ENCODE data around the gene APLN. TPM values are rescaled to one million over a fixed set of nuclear protein-coding genes. Genes with fewer than 3 reads are reported as not detected.

The APLN gene
- total RNA-seq, 1 experiment from 2014 or later = 8.5 TPM

DNA sequence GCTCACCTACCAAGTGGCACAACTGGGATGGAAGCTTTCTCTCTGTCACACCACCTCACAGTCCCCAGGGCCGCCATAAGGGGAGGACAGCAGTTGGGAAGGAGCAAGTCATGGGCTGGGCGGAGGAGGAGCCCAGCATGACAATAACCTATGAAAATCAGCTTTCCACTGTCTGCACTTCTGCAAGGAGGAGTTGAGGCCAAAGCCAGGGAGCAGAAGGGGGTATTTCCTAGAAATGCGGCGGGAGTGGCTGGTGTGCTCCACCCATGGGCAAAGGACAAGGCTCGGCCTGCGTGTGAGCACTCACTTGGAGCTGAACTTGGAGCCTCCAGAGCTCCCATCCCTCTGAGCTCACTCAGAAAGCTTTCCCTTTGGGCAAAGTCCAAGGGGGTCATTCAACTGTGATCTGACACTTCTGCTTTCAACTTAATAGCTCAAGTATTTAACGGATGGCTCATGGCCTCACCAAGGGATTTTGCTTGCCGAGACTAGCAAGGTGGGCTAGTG lies 18.5 kb downstream of the APLN start:
- TF ChIP-seq, protein P1, sequence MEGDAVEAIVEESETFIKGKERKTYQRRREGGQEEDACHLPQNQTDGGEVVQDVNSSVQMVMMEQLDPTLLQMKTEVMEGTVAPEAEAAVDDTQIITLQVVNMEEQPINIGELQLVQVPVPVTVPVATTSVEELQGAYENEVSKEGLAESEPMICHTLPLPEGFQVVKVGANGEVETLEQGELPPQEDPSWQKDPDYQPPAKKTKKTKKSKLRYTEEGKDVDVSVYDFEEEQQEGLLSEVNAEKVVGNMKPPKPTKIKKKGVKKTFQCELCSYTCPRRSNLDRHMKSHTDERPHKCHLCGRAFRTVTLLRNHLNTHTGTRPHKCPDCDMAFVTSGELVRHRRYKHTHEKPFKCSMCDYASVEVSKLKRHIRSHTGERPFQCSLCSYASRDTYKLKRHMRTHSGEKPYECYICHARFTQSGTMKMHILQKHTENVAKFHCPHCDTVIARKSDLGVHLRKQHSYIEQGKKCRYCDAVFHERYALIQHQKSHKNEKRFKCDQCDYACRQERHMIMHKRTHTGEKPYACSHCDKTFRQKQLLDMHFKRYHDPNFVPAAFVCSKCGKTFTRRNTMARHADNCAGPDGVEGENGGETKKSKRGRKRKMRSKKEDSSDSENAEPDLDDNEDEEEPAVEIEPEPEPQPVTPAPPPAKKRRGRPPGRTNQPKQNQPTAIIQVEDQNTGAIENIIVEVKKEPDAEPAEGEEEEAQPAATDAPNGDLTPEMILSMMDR (conservative IDR thresholded peaks at IDR 0.05; ENCODE audit: low read depth, low read length) = no peak
- TF ChIP-seq EZH2phosphoT487 (IDR thresholded peaks at IDR 0.05; ENCODE audit: borderline replicate concordance, low read length) (no peak), EZH2 (IDR thresholded peaks at IDR 0.05; ENCODE audit: low read length, unreplicated experiment) (no peak)
- no peak for DNase-seq
- ATAC-seq = no peak
- Histone ChIP-seq H3K4me1 (ENCODE audit: insufficient read depth, low read length) (no peaks in the 10 kb centered on the region), H3K27me3 (ENCODE audit: low read length) (no peaks in the 10 kb centered on the region), H3F3A (ENCODE audit: low read length, unreplicated experiment) (no peaks in the 10 kb centered on the region), H3K9me2 (replicated peaks; ENCODE audit: low read length) (no peaks in the 10 kb centered on the region), H3K27ac (ENCODE audit: low read length) (no peak overlapping the region), H3K4me3 (ENCODE audit: low read length) (no peak overlapping the region), H3K36me3 (ENCODE audit: low read depth, low read length) (no peaks in the 10 kb centered on the region), H4K20me1 (ENCODE audit: low read length) (no peaks in the 10 kb centered on the region), H3K4me2 (ENCODE audit: low read length) (no peak overlapping the region), H2AFZ (ENCODE audit: low read length) (no peak overlapping the region), H3K9me3 (ENCODE audit: low read length) (no peaks in the 10 kb centered on the region), H3K9ac (ENCODE audit: low read length) (no peak overlapping the region), H3K79me2 (ENCODE audit: low read length) (no peaks in the 10 kb centered on the region)
- no TSS peak for BruUV-seq (replicated peaks)
- ChIA-PET POLR2A (ENCODE audit: unreplicated experiment) (no interaction called here), CTCF (interaction anchor here (0.6 to 0.8 kb wide), 2 partner anchors 90 to 208 kb away, joined by 3 to 7 read pairs; no protein-coding TSS in a partner anchor)
- intact Hi-C loops (cut with micrococcal nuclease) = loop anchor here (10.0 kb wide), 1 partner anchor 189 kb away; no protein-coding TSS in a partner anchor

DNA sequence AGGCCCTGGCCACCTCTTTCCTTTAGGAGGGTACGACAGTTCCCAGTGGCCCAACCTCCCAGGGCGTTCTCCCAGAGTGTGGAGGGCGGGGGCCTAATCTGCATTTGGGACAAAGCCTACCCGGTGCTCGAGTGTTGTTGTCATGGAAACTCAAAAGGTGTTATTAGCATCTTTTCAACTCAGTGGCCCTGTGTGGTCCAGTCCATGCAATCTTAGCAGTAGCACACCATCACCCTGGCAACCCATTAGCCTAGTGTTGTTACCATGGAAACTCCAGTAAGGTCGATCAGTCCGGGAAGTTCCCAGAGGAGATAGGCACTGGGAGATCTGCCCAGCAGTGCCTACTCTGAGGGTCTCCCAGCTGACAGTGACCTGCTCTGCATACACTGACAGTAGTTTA lies 20.2 kb downstream of the APLN start:
- H3K79me2 ChIP-seq (ENCODE audit: low read length) = no peaks in the 10 kb centered on the region
- intact Hi-C loops (cut with micrococcal nuclease) = loop anchor here (10.0 kb wide), 1 partner anchor 190 kb away; no protein-coding TSS in a partner anchor
- H4K20me1 ChIP-seq (ENCODE audit: low read length) = no peaks in the 10 kb centered on the region
- no peaks in the 10 kb centered on the region for H3K9me3 ChIP-seq (ENCODE audit: low read length)
- H3F3A ChIP-seq (ENCODE audit: low read length, unreplicated experiment) = no peaks in the 10 kb centered on the region
- BruUV-seq (replicated peaks) = no TSS peak
- H3K9me2 ChIP-seq (replicated peaks; ENCODE audit: low read length) = no peaks in the 10 kb centered on the region
- H3K27me3 ChIP-seq (ENCODE audit: low read length) = no peaks in the 10 kb centered on the region
- no peak overlapping the region for H3K27ac ChIP-seq (ENCODE audit: low read length)
- ATAC-seq (no peak), DNase-seq (no peak)
- CTCF ChIA-PET = interaction anchor here (0.7 kb wide), 1 partner anchor 92 kb away, joined by 11 read pairs; no protein-coding TSS in a partner anchor
- no peaks in the 10 kb centered on the region for H3K4me1 ChIP-seq (ENCODE audit: insufficient read depth, low read length)
- TF ChIP-seq EZH2 (IDR thresholded peaks at IDR 0.05; ENCODE audit: low read length, unreplicated experiment) (no peak), EZH2phosphoT487 (IDR thresholded peaks at IDR 0.05; ENCODE audit: borderline replicate concordance, low read length) (no peak)
- TF ChIP-seq, protein P1 (conservative IDR thresholded peaks at IDR 0.05; ENCODE audit: low read depth, low read length) = no peak
- POLR2A ChIA-PET (ENCODE audit: unreplicated experiment) = no interaction called here
- no peaks in the 10 kb centered on the region for H3K36me3 ChIP-seq (ENCODE audit: low read depth, low read length)
- H2AFZ ChIP-seq (ENCODE audit: low read length) = no peak overlapping the region
- H3K9ac ChIP-seq (ENCODE audit: low read length) = no peak overlapping the region
- H3K4me2 ChIP-seq (ENCODE audit: low read length) = no peak overlapping the region
- H3K4me3 ChIP-seq (ENCODE audit: low read length) = no peak overlapping the region

DNA sequence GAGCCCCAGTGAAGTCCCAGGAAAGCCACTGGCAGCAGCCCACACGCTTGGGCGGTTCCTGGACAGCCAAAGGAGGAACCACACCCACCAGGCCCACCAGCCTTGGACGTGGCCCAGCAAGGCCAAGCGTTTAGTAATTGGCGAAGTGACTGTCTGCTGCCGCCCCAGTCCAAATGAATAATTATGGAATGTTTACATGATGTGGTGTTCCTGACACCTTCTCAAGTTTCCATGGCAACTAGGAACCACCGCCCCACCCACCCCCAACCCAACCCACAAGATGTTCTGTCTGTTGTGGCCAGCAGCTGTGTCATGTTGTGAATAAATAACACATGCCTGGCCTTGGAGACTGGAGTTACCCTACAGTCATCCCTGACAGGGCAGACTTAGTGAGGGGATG lies 22.3 kb downstream of the APLN start:
- Histone ChIP-seq H3K9me3 (ENCODE audit: low read length) (no peaks in the 10 kb centered on the region), H3K9ac (ENCODE audit: low read length) (no peak overlapping the region), H4K20me1 (ENCODE audit: low read length) (no peaks in the 10 kb centered on the region), H3K27ac (ENCODE audit: low read length) (no peak overlapping the region), H3K4me3 (ENCODE audit: low read length) (no peak overlapping the region), H3K4me1 (ENCODE audit: insufficient read depth, low read length) (no peaks in the 10 kb centered on the region), H3K27me3 (ENCODE audit: low read length) (no peaks in the 10 kb centered on the region), H2AFZ (ENCODE audit: low read length) (no peak overlapping the region), H3K36me3 (ENCODE audit: low read depth, low read length) (no peaks in the 10 kb centered on the region), H3F3A (ENCODE audit: low read length, unreplicated experiment) (no peaks in the 10 kb centered on the region), H3K79me2 (ENCODE audit: low read length) (no peaks in the 10 kb centered on the region), H3K4me2 (ENCODE audit: low read length) (no peak overlapping the region), H3K9me2 (replicated peaks; ENCODE audit: low read length) (no peaks in the 10 kb centered on the region)
- intact Hi-C loops (cut with micrococcal nuclease) = loop anchor here (10.0 kb wide), 1 partner anchor 192 kb away; no protein-coding TSS in a partner anchor
- no TSS peak for BruUV-seq (replicated peaks)
- no peak for ATAC-seq
- TF ChIP-seq, protein P1 (conservative IDR thresholded peaks at IDR 0.05; ENCODE audit: low read depth, low read length) = no peak
- TF ChIP-seq EZH2phosphoT487 (IDR thresholded peaks at IDR 0.05; ENCODE audit: borderline replicate concordance, low read length) = no peak
- no peak for TF ChIP-seq EZH2 (IDR thresholded peaks at IDR 0.05; ENCODE audit: low read length, unreplicated experiment)
- ChIA-PET POLR2A (ENCODE audit: unreplicated experiment) (no interaction called here), CTCF (no interaction called here)
- no peak for DNase-seq
